HEK293T (cell line): Measurements from ENCODE around the gene SRMS.

ENCODE experiments used
- BHLHE40 ChIP-seq: fragments of 450-650 bp; IDR thresholded peaks from 2 replicates; pipeline ENCODE4 v1.6.1; 2016; ENCODE audit warnings: mild to moderate bottlenecking, moderate library complexity, borderline replicate concordance
- CTBP1 ChIP-seq: fragments of 450-650 bp; IDR thresholded peaks from 2 replicates; pipeline ENCODE4 v1.6.1; 2016; ENCODE audit warnings: borderline replicate concordance
- FOXM1 ChIP-seq: fragments of 450-650 bp; IDR thresholded peaks from 2 replicates; pipeline ENCODE4 v1.6.1; 2017; ENCODE audit warnings: mild to moderate bottlenecking, borderline replicate concordance
- NFRKB ChIP-seq: fragments of 450-650 bp; IDR thresholded peaks from 2 replicates; pipeline ENCODE4 v1.6.1; 2016; ENCODE audit warnings: mild to moderate bottlenecking, moderate library complexity
- SP1 ChIP-seq: fragments of 450-650 bp; IDR thresholded peaks from 2 replicates; pipeline ENCODE4 v1.6.1; 2017
- SUZ12 ChIP-seq: fragments of 450-650 bp; IDR thresholded peaks from 2 replicates; pipeline ENCODE4 v1.6.1; 2016; ENCODE audit warnings: mild to moderate bottlenecking
- ZNF384 ChIP-seq: fragments of 450-650 bp; IDR thresholded peaks from 2 replicates; pipeline ENCODE4 v1.6.1; 2016

DNA sequence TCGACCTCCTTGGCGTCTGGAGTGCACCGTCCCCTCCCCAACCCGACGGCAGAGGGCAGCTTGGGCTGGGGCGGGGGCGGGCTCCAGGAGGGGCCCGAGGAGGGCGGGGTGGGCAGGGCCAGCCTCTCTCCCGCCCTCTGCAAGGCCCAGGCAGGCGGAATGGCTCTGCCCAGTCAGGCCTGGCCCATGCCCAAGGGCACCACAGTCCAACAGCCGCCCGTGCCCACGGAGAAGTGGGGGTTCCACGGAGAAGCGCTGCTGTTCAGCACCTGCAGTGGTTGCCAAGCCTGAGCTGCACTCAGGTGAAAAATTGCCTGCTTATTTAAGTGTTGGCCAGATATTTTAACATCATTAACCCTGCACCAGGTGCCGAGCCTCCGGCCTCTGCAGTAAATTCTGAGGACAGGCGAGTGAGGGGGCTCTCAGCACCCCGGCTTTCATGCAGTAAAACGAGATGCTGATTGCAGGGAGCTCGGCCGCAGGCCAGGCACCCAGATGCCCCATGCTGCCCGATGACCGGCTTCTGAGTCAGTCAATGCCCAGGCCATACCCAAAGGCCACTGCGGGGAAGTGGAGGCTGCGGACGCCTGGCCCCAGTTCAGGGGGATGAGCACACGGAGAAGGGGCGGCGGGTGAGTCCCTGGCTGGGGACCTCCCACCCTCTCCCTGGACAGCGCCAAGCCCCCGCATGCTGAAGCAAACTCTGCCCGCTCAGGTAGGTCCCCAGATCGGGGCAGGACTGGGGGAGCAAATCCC is at the start of gene SRMS:
- no peak for TF ChIP-seq ZNF384
- TF ChIP-seq FOXM1, result no peak
- TF ChIP-seq NFRKB, result no peak
- TF ChIP-seq SP1, result no peak
- no peak for TF ChIP-seq SUZ12
- no peak for TF ChIP-seq BHLHE40
- no peak for TF ChIP-seq CTBP1
